Activated naive CD8-positive, alpha-beta T cell treated with anti-CD3 and anti-CD28 coated beads for 36 hours (primary cell): ENCODE results near the gene EPHB2. TPM values are rescaled to one million over a fixed set of nuclear protein-coding genes. Genes with fewer than 3 reads are reported as not detected.

Experiments used
- DNase-seq: peaks from one replicate; pipeline ENCODE4 v3.0.0; 2021
- H3K27ac Mint-ChIP-seq: one replicate; pipeline ENCODE4 v1.8.0; 2022; ENCODE audit warnings: mild to moderate bottlenecking, moderate library complexity, mixed read lengths
- H3K27me3 Mint-ChIP-seq: one replicate; pipeline ENCODE4 v1.8.0; 2022; ENCODE audit warnings: mild to moderate bottlenecking, mixed read lengths
- H3K36me3 Mint-ChIP-seq: one replicate; pipeline ENCODE4 v1.8.0; 2021; ENCODE audit warnings: mild to moderate bottlenecking, mixed read lengths
- H3K4me1 Mint-ChIP-seq: one replicate; pipeline ENCODE4 v1.8.0; 2021; ENCODE audit warnings: mixed read lengths
- H3K4me3 Mint-ChIP-seq: one replicate; pipeline ENCODE4 v1.8.0; 2022; ENCODE audit warnings: mild to moderate bottlenecking, moderate library complexity, mixed read lengths
- H3K9me3 Mint-ChIP-seq: one replicate; pipeline ENCODE4 v1.8.0; 2022; ENCODE audit warnings: mixed read lengths
- total RNA-seq, 2 experiments: library from RNA; stranded (reverse); gene quantifications; one replicate each; pipeline ENCODE4 v1.2.3, GENCODE V29; 2021

Gene EPHB2
- total RNA-seq, 2 experiments from 2014 or later, result 0.04 TPM; not detected in 1

DNA sequence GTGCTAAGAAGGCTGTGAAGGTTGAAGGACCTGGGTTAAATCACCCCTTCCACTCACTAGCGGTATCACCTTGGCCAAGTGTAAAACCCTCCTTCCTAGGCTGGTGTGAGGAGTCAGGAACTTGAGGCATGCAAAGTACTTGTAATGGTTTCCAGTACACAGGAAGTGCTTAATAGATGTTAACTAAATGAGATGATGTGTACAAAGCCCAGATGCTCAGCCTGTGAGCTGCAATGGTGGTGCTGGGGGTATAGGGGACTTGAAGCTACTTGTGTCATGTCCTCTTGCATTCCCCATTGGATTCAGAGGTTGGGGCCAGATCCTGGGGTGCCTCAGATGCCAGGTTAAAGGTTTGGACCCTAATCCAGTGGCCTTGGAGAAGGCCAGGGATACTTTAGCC is 75.5 kb downstream of the EPHB2 start:
- no peak for DNase-seq
- Mint-ChIP-seq H3K36me3 (no peaks in the 10 kb centered on the region), H3K27ac (no peak overlapping the region), H3K9me3 (no peaks in the 10 kb centered on the region), H3K4me1 (no peaks in the 10 kb centered on the region), H3K4me3 (no peak overlapping the region), H3K27me3 (no peaks in the 10 kb centered on the region)

DNA sequence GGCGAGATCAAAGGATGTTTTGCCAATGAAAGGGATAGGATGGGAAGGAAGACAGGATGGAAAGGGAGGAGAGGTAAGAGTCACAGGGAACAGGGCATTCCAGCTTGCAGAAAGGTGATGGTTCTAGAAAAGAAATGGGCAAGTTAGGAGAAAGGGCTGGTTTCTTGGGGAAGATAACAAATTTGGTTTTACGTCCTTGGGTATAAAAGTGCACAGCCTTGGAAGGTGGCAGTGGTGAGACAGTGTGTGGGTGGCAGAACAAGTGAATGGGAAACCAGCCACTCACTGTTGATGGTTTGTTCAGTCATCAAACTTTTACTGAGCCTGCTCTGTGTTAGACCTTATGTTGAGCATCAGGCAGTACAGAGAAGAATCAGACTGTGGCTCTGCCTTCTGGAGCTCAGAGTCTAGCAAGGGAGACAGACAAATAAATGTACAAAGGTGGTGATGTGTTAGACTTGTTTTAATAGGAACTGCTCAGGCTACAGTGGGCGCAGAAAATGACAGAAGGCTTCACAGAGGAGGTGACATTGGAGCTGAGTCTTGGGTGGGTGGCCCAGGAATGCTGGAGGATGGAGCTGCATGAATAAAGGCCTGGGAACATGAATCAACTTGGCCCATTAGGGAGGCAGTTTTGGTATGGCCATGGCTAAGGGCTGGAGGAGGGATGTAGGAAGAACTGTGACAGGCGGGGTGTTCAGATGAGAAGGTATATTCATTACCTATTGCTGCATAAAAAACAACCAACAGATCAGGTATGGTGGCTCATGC is 76.3 kb downstream of the EPHB2 start:
- no peak overlapping the region for H3K4me3 Mint-ChIP-seq
- H3K4me1 Mint-ChIP-seq, result no peaks in the 10 kb centered on the region
- no peaks in the 10 kb centered on the region for H3K27me3 Mint-ChIP-seq
- H3K27ac Mint-ChIP-seq, result no peak overlapping the region
- H3K9me3 Mint-ChIP-seq, result no peaks in the 10 kb centered on the region
- no peaks in the 10 kb centered on the region for H3K36me3 Mint-ChIP-seq
- DNase-seq, result no peak

DNA sequence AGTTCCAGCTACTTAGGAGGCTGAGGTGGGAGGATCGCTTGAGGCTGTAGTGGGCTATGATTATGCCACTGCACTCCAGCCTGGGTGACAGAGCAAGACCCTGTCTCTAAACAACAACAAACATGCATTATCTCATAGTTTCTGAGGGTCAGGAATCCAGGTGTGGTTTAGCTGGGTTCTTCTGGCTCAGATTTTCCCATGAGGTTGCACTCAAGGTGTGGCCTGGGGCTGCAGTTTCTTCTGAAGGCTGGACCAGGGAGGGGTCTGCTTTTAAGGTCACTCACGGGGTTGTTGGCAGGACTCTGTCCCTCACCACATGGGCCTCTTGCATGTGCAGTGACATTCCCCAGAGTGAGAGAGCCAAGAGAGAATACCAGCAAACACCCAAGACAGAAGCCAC is 77.0 kb downstream of the EPHB2 start:
- no peaks in the 10 kb centered on the region for H3K27me3 Mint-ChIP-seq
- H3K36me3 Mint-ChIP-seq, result no peaks in the 10 kb centered on the region
- no peaks in the 10 kb centered on the region for H3K4me1 Mint-ChIP-seq
- H3K9me3 Mint-ChIP-seq, result no peaks in the 10 kb centered on the region
- DNase-seq, result no peak
- H3K27ac Mint-ChIP-seq, result no peak overlapping the region
- H3K4me3 Mint-ChIP-seq, result no peak overlapping the region

DNA sequence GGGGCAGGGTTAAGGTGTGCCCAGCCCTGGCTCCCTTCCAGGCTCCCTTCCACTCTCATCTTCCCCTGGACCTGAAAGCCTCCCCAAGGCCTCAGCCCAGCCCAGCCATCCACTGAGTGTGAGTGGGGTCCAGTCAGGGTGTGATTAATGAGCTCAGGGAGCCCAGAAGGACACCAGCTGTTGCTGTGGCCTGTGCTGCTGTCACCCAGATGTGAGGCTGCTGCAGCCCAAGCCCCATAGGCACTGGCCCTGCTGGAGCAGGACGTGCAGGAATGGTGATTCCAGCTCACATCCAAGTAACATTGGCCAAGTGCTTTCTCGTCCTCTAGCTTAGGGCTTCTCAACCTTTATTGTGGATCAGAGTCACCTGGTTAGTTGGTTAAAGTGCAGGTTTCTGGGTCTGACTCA is 77.6 kb downstream of the EPHB2 start:
- no peak overlapping the region for H3K27ac Mint-ChIP-seq
- no peak overlapping the region for H3K4me3 Mint-ChIP-seq
- H3K4me1 Mint-ChIP-seq, result no peaks in the 10 kb centered on the region
- DNase-seq, result no peak
- no peaks in the 10 kb centered on the region for H3K9me3 Mint-ChIP-seq
- no peaks in the 10 kb centered on the region for H3K27me3 Mint-ChIP-seq
- no peaks in the 10 kb centered on the region for H3K36me3 Mint-ChIP-seq

DNA sequence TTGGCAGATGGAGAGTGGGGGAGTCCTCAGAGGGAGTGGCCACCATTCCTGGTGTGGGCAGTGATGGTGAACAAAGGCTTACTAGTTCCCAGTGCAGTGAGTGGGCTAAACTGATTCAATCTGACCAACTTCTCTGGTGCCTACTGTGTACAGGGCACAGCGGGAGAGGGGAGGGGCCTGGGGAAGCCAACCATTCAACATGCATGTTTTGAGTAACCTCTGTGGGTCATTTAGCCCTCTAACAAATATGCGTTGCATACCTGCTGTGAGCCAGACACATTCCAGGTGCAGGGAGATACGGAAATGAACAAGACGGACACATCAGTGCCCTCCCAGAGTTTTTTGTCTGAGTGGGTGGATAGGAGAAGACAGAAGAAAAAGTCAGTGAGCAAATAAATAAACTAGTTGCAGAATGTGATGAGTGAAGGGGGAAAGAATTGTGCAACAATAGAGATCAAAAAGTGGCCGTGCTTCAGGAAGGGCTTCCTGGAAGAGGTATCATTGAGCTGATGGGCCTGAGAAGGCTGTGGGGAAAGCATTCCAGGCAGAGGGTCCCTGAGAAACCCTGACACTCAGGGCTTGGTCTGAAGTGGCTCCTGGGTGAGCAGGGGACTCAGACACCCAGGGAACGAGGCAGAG is 78.8 kb downstream of the EPHB2 start:
- Mint-ChIP-seq H3K27ac (no peak overlapping the region), H3K9me3 (no peaks in the 10 kb centered on the region), H3K36me3 (no peaks in the 10 kb centered on the region)

DNA sequence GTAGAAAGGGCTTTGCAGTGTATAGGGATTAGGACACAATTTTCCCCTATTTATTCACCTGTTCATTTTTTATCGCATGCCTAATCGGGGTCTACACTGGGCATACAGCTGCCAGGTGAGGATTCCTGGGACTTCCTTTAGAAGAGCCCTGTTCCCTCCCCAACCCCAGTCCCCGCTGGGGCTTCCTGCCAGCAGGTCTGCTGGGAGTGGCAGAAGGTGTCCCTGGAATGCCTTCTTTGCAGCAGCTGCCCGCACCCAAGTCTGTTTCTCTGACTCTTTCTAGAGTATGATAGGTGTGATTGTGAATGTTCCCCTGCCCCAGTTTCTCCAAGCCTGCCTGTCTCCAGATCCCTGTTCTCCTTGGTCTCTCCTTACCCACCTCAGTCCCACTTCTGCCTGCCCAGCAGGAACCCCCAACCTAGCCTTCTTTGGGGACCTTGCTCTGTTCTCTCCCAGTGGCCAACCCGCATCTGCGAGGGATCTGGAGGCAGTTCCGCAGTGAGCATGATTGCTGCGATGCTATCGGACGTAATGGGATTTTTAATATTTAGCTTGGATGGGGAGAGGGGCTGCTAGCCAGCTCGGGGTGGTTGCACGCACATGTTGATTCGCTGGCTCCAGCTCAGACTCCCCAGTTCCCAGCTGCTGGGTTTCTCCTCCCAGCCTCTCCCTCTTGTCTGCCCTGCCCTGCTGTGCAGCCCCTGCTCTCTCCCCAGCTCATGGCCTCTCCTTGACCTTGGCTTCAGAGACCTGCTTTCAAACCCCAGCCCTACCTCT is 79.8 kb downstream of the EPHB2 start:
- H3K4me3 Mint-ChIP-seq, result no peak overlapping the region
- H3K36me3 Mint-ChIP-seq, result no peaks in the 10 kb centered on the region

More for the DNA sequence above, 78.8 kb downstream of the EPHB2 start:
- Mint-ChIP-seq H3K4me1 (no peaks in the 10 kb centered on the region), H3K27me3 (no peaks in the 10 kb centered on the region), H3K4me3 (no peak overlapping the region)
- no peak for DNase-seq

DNA sequence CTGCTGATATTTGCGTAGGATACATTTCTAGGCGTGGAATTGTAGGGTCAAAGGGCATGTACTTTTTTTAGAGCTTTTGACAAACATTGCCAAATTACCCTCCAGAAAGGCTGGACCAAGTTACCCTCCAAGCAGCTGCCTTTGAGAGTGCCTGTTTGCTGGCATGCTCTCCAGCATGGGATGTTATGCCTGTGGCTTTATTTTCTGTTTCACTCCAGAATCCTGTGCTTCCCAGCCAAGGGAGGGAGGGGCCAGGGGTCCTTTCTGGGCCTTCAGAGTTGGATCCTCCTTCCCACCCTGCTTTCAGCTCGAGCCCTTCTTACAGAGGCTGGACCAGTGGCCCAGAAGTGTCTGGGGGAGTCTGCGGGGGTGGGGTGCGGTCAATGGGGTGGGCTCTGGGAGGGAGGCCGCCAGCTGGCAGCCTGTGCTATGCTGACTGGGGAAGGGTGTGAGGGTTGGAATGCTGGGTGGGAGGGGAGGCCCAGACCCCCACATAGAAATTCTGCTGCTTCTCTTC is 81.2 kb downstream of the EPHB2 start:
- no peak overlapping the region for H3K27ac Mint-ChIP-seq
- no peak for DNase-seq
- no peak overlapping the region for H3K4me3 Mint-ChIP-seq
- no peaks in the 10 kb centered on the region for H3K36me3 Mint-ChIP-seq
- H3K9me3 Mint-ChIP-seq, result no peaks in the 10 kb centered on the region
- no peaks in the 10 kb centered on the region for H3K27me3 Mint-ChIP-seq
- no peaks in the 10 kb centered on the region for H3K4me1 Mint-ChIP-seq

More for the DNA sequence above, 79.8 kb downstream of the EPHB2 start:
- Mint-ChIP-seq H3K27me3 (no peaks in the 10 kb centered on the region), H3K27ac (no peak overlapping the region), H3K4me1 (no peaks in the 10 kb centered on the region), H3K9me3 (no peaks in the 10 kb centered on the region)
- DNase-seq, result no peak

DNA sequence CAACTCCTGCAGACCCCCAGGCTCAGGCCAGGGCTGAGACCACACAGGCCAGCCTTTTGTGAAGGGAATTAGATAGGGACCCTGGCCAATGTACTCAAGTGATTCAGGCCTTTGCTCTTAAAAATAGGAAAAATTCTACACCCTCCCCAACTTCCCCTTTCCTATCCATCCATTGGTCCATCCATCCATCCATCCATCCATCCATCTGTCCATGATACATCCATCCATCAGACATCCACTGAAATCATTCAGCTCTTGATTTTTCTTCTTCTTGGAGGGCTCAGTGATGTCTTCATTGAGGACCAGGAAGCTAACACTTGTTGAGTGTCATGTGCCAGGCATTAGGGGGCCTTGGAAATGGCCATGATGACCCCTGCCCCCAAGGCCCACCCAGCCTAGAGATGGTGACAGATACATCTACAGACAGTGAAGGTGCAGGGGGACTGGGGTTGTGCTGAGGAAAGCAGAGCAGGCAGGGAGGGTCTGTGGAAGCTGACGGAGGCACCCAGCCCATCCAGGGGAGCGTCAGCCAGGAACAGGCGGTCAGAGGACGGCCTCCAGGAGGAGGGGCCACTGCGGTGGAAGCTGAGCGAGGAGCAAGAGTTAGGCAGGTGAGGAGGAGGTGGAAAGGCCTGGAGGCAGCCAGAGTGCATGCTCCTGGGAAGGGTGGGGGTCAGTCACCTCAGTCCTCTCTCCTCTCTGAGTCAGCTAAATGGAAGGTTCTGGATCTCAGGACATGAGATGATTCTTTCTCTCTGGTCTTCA is 81.9 kb downstream of the EPHB2 start:
- DNase-seq, result no peak
- no peaks in the 10 kb centered on the region for H3K4me1 Mint-ChIP-seq
- no peaks in the 10 kb centered on the region for H3K9me3 Mint-ChIP-seq
- no peaks in the 10 kb centered on the region for H3K36me3 Mint-ChIP-seq
- H3K27me3 Mint-ChIP-seq, result no peaks in the 10 kb centered on the region
- no peak overlapping the region for H3K4me3 Mint-ChIP-seq
- H3K27ac Mint-ChIP-seq, result no peak overlapping the region

DNA sequence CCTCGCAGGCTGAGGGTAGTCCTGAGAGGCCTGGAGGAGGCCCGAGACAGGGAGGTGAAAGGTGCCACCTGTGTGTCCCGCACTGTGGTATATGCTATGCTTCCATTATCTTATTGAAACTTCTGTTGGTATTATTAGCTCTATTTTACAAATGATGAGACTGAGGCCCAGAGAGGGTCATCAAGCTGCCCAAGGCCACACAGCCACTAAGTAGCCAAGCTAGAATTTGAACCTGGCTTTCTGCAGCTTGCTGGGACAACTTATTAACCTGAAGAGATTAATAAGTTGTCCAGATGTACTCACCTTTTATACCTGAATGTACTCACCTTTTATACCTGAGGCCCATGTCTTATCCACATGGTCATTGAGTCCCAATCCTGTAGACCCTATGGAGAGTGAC is 83.0 kb downstream of the EPHB2 start:
- Mint-ChIP-seq H3K27me3 (no peaks in the 10 kb centered on the region), H3K9me3 (no peaks in the 10 kb centered on the region), H3K27ac (no peak overlapping the region), H3K4me3 (no peak overlapping the region), H3K36me3 (no peaks in the 10 kb centered on the region), H3K4me1 (no peaks in the 10 kb centered on the region)
- DNase-seq, result no peak

DNA sequence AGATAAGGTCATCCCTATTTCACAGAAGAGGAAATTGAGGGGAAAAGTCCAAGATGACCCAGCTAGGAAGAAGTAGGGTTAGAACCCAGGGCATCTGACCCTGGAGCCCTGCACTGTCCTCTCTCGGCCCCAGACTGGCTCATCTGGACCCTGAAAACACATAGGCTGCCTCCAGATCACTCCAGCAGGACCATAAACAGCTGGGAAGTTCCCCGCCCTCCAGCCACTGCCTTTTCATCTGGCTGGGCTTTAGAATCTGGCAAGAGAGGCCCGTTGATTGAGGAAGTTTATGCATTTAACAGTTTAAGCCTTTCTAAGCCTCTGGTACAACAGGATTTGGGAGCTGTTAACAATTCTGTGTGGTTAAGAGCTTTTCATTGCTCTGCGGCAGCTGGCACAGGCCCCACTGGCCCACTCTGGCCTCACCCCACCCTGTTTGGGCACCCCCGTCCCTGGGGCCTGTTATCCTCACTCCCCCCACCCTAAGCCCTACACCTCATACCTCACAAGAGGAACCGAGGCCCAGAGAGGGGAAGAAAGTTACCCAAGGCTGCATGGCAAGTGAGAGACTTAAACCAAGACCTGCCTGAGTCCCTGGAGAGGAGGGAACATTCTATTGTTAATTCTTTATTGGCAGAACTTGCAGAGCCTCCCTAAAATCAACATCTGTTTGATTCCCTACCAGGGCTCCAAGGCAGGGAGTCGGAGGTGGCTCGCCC is 84.2 kb downstream of the EPHB2 start:
- H3K27me3 Mint-ChIP-seq, result no peaks in the 10 kb centered on the region
- H3K4me1 Mint-ChIP-seq, result no peaks in the 10 kb centered on the region
- H3K9me3 Mint-ChIP-seq, result no peaks in the 10 kb centered on the region
- no peak overlapping the region for H3K27ac Mint-ChIP-seq
- DNase-seq, result no peak
- no peaks in the 10 kb centered on the region for H3K36me3 Mint-ChIP-seq
- no peak overlapping the region for H3K4me3 Mint-ChIP-seq

DNA sequence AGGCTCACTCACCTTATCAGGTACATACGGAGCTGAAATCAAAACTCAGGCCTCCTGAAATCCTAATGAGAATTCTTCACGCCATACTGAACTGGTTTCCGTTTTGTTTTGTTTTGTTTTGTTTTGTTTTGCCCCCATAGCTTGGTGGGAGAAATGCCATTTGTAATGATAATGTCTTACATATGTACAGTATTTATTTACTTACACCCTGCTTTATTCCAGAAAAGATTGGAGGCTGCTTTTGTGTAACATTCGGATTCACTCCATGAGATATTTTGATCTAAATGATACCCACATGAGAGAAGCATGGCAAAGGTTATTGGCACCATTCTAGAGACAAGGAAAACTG is 84.7 kb downstream of the EPHB2 start:
- Mint-ChIP-seq H3K36me3 (no peaks in the 10 kb centered on the region), H3K4me1 (no peaks in the 10 kb centered on the region), H3K4me3 (no peak overlapping the region), H3K27ac (no peak overlapping the region), H3K27me3 (no peaks in the 10 kb centered on the region), H3K9me3 (no peaks in the 10 kb centered on the region)
- DNase-seq, result no peak

DNA sequence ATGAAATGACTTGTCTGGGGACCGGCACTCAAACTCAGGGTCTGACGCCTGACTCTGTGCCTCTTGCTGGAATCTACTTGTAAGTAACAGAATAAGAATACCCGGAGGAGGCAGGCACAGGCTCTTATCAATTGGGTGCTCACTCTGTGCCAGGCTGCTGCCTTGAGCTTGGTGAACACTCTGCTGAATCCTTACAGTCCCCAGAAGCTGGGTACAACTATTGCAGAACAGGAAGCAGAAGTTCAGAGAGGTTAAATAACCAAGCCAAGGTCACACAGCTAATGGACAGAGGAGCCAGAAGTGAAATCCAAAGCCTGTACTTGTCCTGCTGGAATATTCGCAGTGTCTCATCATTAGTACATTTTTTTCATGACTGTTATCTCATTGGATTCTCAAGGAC is 86.0 kb downstream of the EPHB2 start:
- H3K27me3 Mint-ChIP-seq, result no peaks in the 10 kb centered on the region
- H3K4me3 Mint-ChIP-seq, result no peak overlapping the region
- H3K9me3 Mint-ChIP-seq, result no peaks in the 10 kb centered on the region
- H3K36me3 Mint-ChIP-seq, result no peaks in the 10 kb centered on the region
- no peak overlapping the region for H3K27ac Mint-ChIP-seq
- DNase-seq, result no peak
- no peaks in the 10 kb centered on the region for H3K4me1 Mint-ChIP-seq

DNA sequence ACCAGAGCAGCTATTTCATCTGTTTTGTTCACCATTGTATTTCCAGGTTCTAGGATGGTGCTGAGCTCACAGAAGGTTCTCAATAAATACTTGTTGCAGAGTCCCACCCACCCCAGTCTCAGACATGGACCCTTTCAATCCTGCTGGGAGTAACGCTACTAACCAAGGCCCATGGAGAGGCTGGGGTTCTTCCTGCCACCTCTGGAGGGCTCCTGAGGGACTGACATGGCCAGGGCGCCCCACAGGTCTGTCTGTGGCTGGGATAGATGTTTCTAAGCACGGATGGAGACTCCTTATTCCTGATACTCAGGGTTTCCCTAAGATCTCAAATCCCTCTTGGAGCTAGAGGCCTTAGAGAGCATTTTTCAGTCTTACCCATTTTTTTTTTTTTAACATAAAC is 87.4 kb downstream of the EPHB2 start:
- no peaks in the 10 kb centered on the region for H3K36me3 Mint-ChIP-seq
- H3K4me1 Mint-ChIP-seq, result no peaks in the 10 kb centered on the region
- no peak overlapping the region for H3K4me3 Mint-ChIP-seq
- no peak overlapping the region for H3K27ac Mint-ChIP-seq
- no peaks in the 10 kb centered on the region for H3K9me3 Mint-ChIP-seq
- no peaks in the 10 kb centered on the region for H3K27me3 Mint-ChIP-seq
- no peak for DNase-seq

DNA sequence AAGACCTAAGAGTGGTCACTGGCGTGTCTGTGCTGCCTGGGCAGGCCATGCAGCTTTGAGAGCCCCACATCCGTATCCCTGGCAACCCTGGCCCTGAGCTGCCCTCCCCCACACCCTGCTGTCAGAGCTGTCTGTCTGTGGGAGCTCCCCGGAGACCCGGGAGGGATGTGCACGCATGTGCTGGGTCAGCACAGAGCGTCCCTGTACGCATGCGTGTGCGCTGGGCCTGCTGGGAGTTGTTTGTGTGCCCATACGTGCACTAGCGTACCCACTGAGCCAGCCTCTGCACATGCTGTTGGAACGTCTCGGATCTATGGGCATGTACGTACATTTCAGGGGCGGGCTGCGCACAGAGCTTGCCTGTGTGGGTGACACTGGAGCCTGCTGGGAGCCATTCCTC is 89.3 kb downstream of the EPHB2 start:
- H3K27me3 Mint-ChIP-seq, result no peaks in the 10 kb centered on the region
- no peaks in the 10 kb centered on the region for H3K4me1 Mint-ChIP-seq
- no peaks in the 10 kb centered on the region for H3K9me3 Mint-ChIP-seq
- DNase-seq, result no peak
- H3K27ac Mint-ChIP-seq, result no peak overlapping the region
- no peak overlapping the region for H3K4me3 Mint-ChIP-seq
- no peaks in the 10 kb centered on the region for H3K36me3 Mint-ChIP-seq
